ENCODE data around the gene MOAP1. TPM values are rescaled to one million over a fixed set of nuclear protein-coding genes. Genes with fewer than 3 reads are reported as not detected.
A peak's percentile ranks its signal among the peaks of the same experiment; 100 is the strongest.
"Not testable (repeated sequence)": the region's sequence is repeated elsewhere in the genome, so short reads cannot be mapped to it uniquely, and the experiment has no call there.

The MOAP1 gene
- total and polyA plus RNA-seq, 2 experiments from 2014 or later, result 8.6 to 21.6 TPM

GRCh38 chr14:93174731-93175130 lies 10.0 kb downstream of the MOAP1 start:
- not testable (repeated sequence) for H3K4me1 ChIP-seq (ENCODE audit: insufficient read depth); H3K4me3 Mint-ChIP-seq; H3F3A ChIP-seq (replicated peaks; ENCODE audit: low read depth); H3K4me3 ChIP-seq; H3K27me3 Mint-ChIP-seq (ENCODE audit: insufficient read depth, low read depth, poor library complexity); H3K27ac ChIP-seq (ENCODE audit: low read depth); H3K27me3 ChIP-seq (ENCODE audit: insufficient read depth); H3K79me2 ChIP-seq (replicated peaks; ENCODE audit: insufficient read depth); H3K9me2 ChIP-seq (ENCODE audit: insufficient read depth); H3K4me1 Mint-ChIP-seq; H3K4me2 ChIP-seq; H4K20me1 ChIP-seq (replicated peaks; ENCODE audit: insufficient read depth); H3K36me3 ChIP-seq (ENCODE audit: insufficient read depth); H3K27ac Mint-ChIP-seq; ATAC-seq; H3K9me3 Mint-ChIP-seq; H3K36me3 Mint-ChIP-seq (ENCODE audit: low read depth); DNase-seq (ENCODE audit: low spot score)
- H2AFZ ChIP-seq, result 0 out of 2 replicates have a peak overlapping the region, but pooled peaks have one; percentile 67

GRCh38 chr14:93173943-93174395 lies 10.7 kb downstream of the MOAP1 start:
- no peaks in the 10 kb centered on the region for H3K27me3 ChIP-seq (ENCODE audit: insufficient read depth)
- no peak overlapping the region for H3K4me2 ChIP-seq
- Mint-ChIP-seq H3K27me3 (ENCODE audit: insufficient read depth, low read depth, poor library complexity) (peaks cover 3% of the 10 kb centered on the region), H3K27ac (no peak overlapping the region), H3K9me3 (0 out of 3 replicates have a peak, but pooled peaks cover 4% of the 10 kb centered on the region), H3K4me3 (no peak overlapping the region), H3K36me3 (ENCODE audit: low read depth) (no peaks in the 10 kb centered on the region), H3K4me1 (no peaks in the 10 kb centered on the region)
- no peaks in the 10 kb centered on the region for H3K9me2 ChIP-seq (ENCODE audit: insufficient read depth)
- no peaks in the 10 kb centered on the region for H3F3A ChIP-seq (replicated peaks; ENCODE audit: low read depth)
- no peak overlapping the region for H3K27ac ChIP-seq (ENCODE audit: low read depth)
- H3K79me2 ChIP-seq (replicated peaks; ENCODE audit: insufficient read depth), result no peaks in the 10 kb centered on the region
- peak overlapping the region; percentile 67; the same call in 1 of the 2 replicates for H2AFZ ChIP-seq
- H3K4me1 ChIP-seq (ENCODE audit: insufficient read depth), result no peaks in the 10 kb centered on the region
- DNase-seq (ENCODE audit: low spot score) (no peak), ATAC-seq (no peak)
- H3K36me3 ChIP-seq (ENCODE audit: insufficient read depth), result no peaks in the 10 kb centered on the region
- TF ChIP-seq EZH2phosphoT487 (IDR thresholded peaks at IDR 0.05; ENCODE audit: unreplicated experiment) (no peak), REST (IDR thresholded peaks at IDR 0.05; ENCODE audit: unreplicated experiment) (no peak), CTCF (conservative IDR thresholded peaks at IDR 0.05; ENCODE audit: low read depth in 2 of 2) (no peak), NANOG (IDR thresholded peaks at IDR 0.05; ENCODE audit: borderline replicate concordance) (no peak), POLR2AphosphoS5 (IDR thresholded peaks at IDR 0.05; ENCODE audit: low read depth) (no peak), ZNF114 (CRISPR knock-in tag; IDR thresholded peaks at IDR 0.05) (no peak), JUNB (IDR thresholded peaks at IDR 0.05; ENCODE audit: unreplicated experiment) (no peak), CREB1 (CRISPR knock-in tag; IDR thresholded peaks at IDR 0.05; ENCODE audit: low read depth) (no peak), STAT1 (IDR thresholded peaks at IDR 0.05; ENCODE audit: unreplicated experiment) (no peak)
- no peaks in the 10 kb centered on the region for H4K20me1 ChIP-seq (replicated peaks; ENCODE audit: insufficient read depth)
- H3K4me3 ChIP-seq, result no peak overlapping the region

All from GM23338 (cell line).